ENCODE data around the gene CHMP5.

CHMP5 gene

GRCh38 chr9:33304362-33304761 is 39.5 kb downstream of the CHMP5 start:
- peaks cover 37 to 99% of the 10 kb centered on the region in 2 experiments for H3K36me3 ChIP-seq (ENCODE audit: control insufficient read depth in 1 of 2, insufficient read depth in 2 of 2, low read depth in 1 of 2, low read length in 2 of 2)
- H2AFZ ChIP-seq (ENCODE audit: low read depth, low read length), result no peak overlapping the region
- H3K23ac ChIP-seq (ENCODE audit: low read length in 2 of 2), result no peak overlapping the region
- H2BK12ac ChIP-seq (ENCODE audit: low read length in 2 of 2), result no peak overlapping the region
- H2BK15ac ChIP-seq (ENCODE audit: low read depth, poor library complexity, severe bottlenecking), result no peak overlapping the region
- no peak overlapping the region for H3K4ac ChIP-seq (ENCODE audit: low read depth in 1 of 2, low read length in 2 of 2)
- no peak overlapping the region for H3K4me3 ChIP-seq (ENCODE audit: insufficient read depth in 1 of 2, low read depth in 1 of 2, low read length in 2 of 2)
- H3K14ac ChIP-seq (ENCODE audit: low read length in 2 of 2), result no peak overlapping the region
- no peak overlapping the region for H2AK5ac ChIP-seq (ENCODE audit: low read length, severe bottlenecking)
- DNase-seq, result no peak
- no peaks in the 10 kb centered on the region for H3K4me1 ChIP-seq (ENCODE audit: control insufficient read depth, insufficient read depth, low read depth, low read length)
- H3K79me1 ChIP-seq (replicated peaks; ENCODE audit: low read length, poor library complexity, severe bottlenecking), result peaks cover 33% of the 10 kb centered on the region
- no peak overlapping the region for H2BK5ac ChIP-seq (ENCODE audit: low read depth, low read length, poor library complexity, severe bottlenecking)
- H3K18ac ChIP-seq (ENCODE audit: low read depth in 1 of 2, low read length in 2 of 2), result no peak overlapping the region
- H3K9ac ChIP-seq (ENCODE audit: low read length), result no peak overlapping the region
- H4K8ac ChIP-seq (ENCODE audit: low read length), result no peak overlapping the region
- H2BK120ac ChIP-seq (ENCODE audit: low read depth, low read length), result no peak overlapping the region
- no peak overlapping the region for H3K27ac ChIP-seq (ENCODE audit: low read length, poor library complexity, severe bottlenecking)
- no peaks in the 10 kb centered on the region for H3K9me3 ChIP-seq (ENCODE audit: control insufficient read depth, low read length)
- WGBS, result no CpG with 5 or more reads among the region's 1 CpG
- H3K4me2 ChIP-seq (ENCODE audit: low read length, poor library complexity, severe bottlenecking), result no peak overlapping the region
- no peak overlapping the region for H4K91ac ChIP-seq (ENCODE audit: low read length)
- H3K27me3 ChIP-seq (ENCODE audit: control insufficient read depth in 1 of 2, insufficient read depth in 1 of 2, low read length in 2 of 2), result no peaks in the 10 kb centered on the region

- H3K9me3 ChIP-seq (ENCODE audit: control insufficient read depth, low read length), result no peaks in the 10 kb centered on the region
- H3K14ac ChIP-seq (ENCODE audit: low read length in 2 of 2), result no peak overlapping the region
- H2AK5ac ChIP-seq (ENCODE audit: low read length, severe bottlenecking), result no peak overlapping the region
- no peaks in the 10 kb centered on the region for H3K27me3 ChIP-seq (ENCODE audit: control insufficient read depth in 1 of 2, insufficient read depth in 1 of 2, low read length in 2 of 2)
- H2BK15ac ChIP-seq (ENCODE audit: low read depth, poor library complexity, severe bottlenecking), result no peak overlapping the region
- H3K4me3 ChIP-seq (ENCODE audit: insufficient read depth in 1 of 2, low read depth in 1 of 2, low read length in 2 of 2), result no peak overlapping the region
- DNase-seq, result no peak
- no peak overlapping the region for H2AFZ ChIP-seq (ENCODE audit: low read depth, low read length)
- H3K23ac ChIP-seq (ENCODE audit: low read length in 2 of 2), result no peak overlapping the region
- H3K27ac ChIP-seq (ENCODE audit: low read length, poor library complexity, severe bottlenecking), result no peak overlapping the region
- WGBS, result 95% methylated on average over 3 of the region's 3 CpGs
- no peak overlapping the region for H3K9ac ChIP-seq (ENCODE audit: low read length)
- no peak overlapping the region for H3K4ac ChIP-seq (ENCODE audit: low read depth in 1 of 2, low read length in 2 of 2)
- H2BK5ac ChIP-seq (ENCODE audit: low read depth, low read length, poor library complexity, severe bottlenecking), result no peak overlapping the region
- no peak overlapping the region for H2BK120ac ChIP-seq (ENCODE audit: low read depth, low read length)
- no peak overlapping the region for H3K18ac ChIP-seq (ENCODE audit: low read depth in 1 of 2, low read length in 2 of 2)
- no peaks in the 10 kb centered on the region for H3K4me1 ChIP-seq (ENCODE audit: control insufficient read depth, insufficient read depth, low read depth, low read length)
- no peak overlapping the region for H4K8ac ChIP-seq (ENCODE audit: low read length)
- H2BK12ac ChIP-seq (ENCODE audit: low read length in 2 of 2), result no peak overlapping the region
- H3K4me2 ChIP-seq (ENCODE audit: low read length, poor library complexity, severe bottlenecking), result no peak overlapping the region
- peaks cover 29% of the 10 kb centered on the region for H3K79me1 ChIP-seq (replicated peaks; ENCODE audit: low read length, poor library complexity, severe bottlenecking)
- H4K91ac ChIP-seq (ENCODE audit: low read length), result no peak overlapping the region
- H3K36me3 ChIP-seq (ENCODE audit: control insufficient read depth in 1 of 2, insufficient read depth in 2 of 2, low read depth in 1 of 2, low read length in 2 of 2), result peaks cover 36 to 100% of the 10 kb centered on the region in 2 experiments
Observed at GRCh38 chr9:33306037-33306436, 41.2 kb downstream of the CHMP5 start.

GRCh38 chr9:33307067-33307466 is 42.2 kb downstream of the CHMP5 start:
- Histone ChIP-seq H2AK5ac (ENCODE audit: low read length, severe bottlenecking) (no peak overlapping the region), H3K27ac (ENCODE audit: low read length, poor library complexity, severe bottlenecking) (peak overlapping the region; percentile 76), H3K9ac (ENCODE audit: low read length) (no peak overlapping the region), H3K27me3 (ENCODE audit: control insufficient read depth in 1 of 2, insufficient read depth in 1 of 2, low read length in 2 of 2) (no peaks in the 10 kb centered on the region), H3K4me1 (ENCODE audit: control insufficient read depth, insufficient read depth, low read depth, low read length) (no peaks in the 10 kb centered on the region), H3K4ac (ENCODE audit: low read depth in 1 of 2, low read length in 2 of 2) (no peak overlapping the region), H3K36me3 (ENCODE audit: control insufficient read depth in 1 of 2, insufficient read depth in 2 of 2, low read depth in 1 of 2, low read length in 2 of 2) (peaks cover 32 to 100% of the 10 kb centered on the region in 2 experiments), H2BK120ac (ENCODE audit: low read depth, low read length) (no peak overlapping the region), H3K4me2 (ENCODE audit: low read length, poor library complexity, severe bottlenecking) (no peak overlapping the region), H3K79me1 (replicated peaks; ENCODE audit: low read length, poor library complexity, severe bottlenecking) (peaks cover 33% of the 10 kb centered on the region), H4K91ac (ENCODE audit: low read length) (no peak overlapping the region), H3K14ac (ENCODE audit: low read length in 2 of 2) (no peak overlapping the region), H3K18ac (ENCODE audit: low read depth in 1 of 2, low read length in 2 of 2) (no peak overlapping the region), H2BK5ac (ENCODE audit: low read depth, low read length, poor library complexity, severe bottlenecking) (no peak overlapping the region), H3K23ac (ENCODE audit: low read length in 2 of 2) (no peak overlapping the region), H3K4me3 (ENCODE audit: insufficient read depth in 1 of 2, low read depth in 1 of 2, low read length in 2 of 2) (no peak overlapping the region), H2AFZ (ENCODE audit: low read depth, low read length) (no peak overlapping the region), H3K9me3 (ENCODE audit: control insufficient read depth, low read length) (no peaks in the 10 kb centered on the region), H2BK12ac (ENCODE audit: low read length in 2 of 2) (no peak overlapping the region), H4K8ac (ENCODE audit: low read length) (no peak overlapping the region), H2BK15ac (ENCODE audit: low read depth, poor library complexity, severe bottlenecking) (no peak overlapping the region)
- WGBS, result 85% methylated on average over 1 of the region's 1 CpG
- no peak for DNase-seq

- Histone ChIP-seq H3K18ac (ENCODE audit: low read depth in 1 of 2, low read length in 2 of 2) (no peak overlapping the region), H3K27me3 (ENCODE audit: control insufficient read depth in 1 of 2, insufficient read depth in 1 of 2, low read length in 2 of 2) (no peaks in the 10 kb centered on the region), H3K4ac (ENCODE audit: low read depth in 1 of 2, low read length in 2 of 2) (no peak overlapping the region), H2BK120ac (ENCODE audit: low read depth, low read length) (no peak overlapping the region), H2BK5ac (ENCODE audit: low read depth, low read length, poor library complexity, severe bottlenecking) (no peak overlapping the region), H3K4me3 (ENCODE audit: insufficient read depth in 1 of 2, low read depth in 1 of 2, low read length in 2 of 2) (no peak overlapping the region), H3K23ac (ENCODE audit: low read length in 2 of 2) (no peak overlapping the region), H4K91ac (ENCODE audit: low read length) (no peak overlapping the region), H3K4me1 (ENCODE audit: control insufficient read depth, insufficient read depth, low read depth, low read length) (no peaks in the 10 kb centered on the region), H2BK15ac (ENCODE audit: low read depth, poor library complexity, severe bottlenecking) (no peak overlapping the region), H4K8ac (ENCODE audit: low read length) (no peak overlapping the region), H3K9ac (ENCODE audit: low read length) (no peak overlapping the region), H3K79me1 (replicated peaks; ENCODE audit: low read length, poor library complexity, severe bottlenecking) (peaks cover 24% of the 10 kb centered on the region), H3K14ac (ENCODE audit: low read length in 2 of 2) (no peak overlapping the region), H3K27ac (ENCODE audit: low read length, poor library complexity, severe bottlenecking) (no peak overlapping the region), H2AK5ac (ENCODE audit: low read length, severe bottlenecking) (no peak overlapping the region), H2BK12ac (ENCODE audit: low read length in 2 of 2) (no peak overlapping the region), H3K4me2 (ENCODE audit: low read length, poor library complexity, severe bottlenecking) (no peak overlapping the region), H3K9me3 (ENCODE audit: control insufficient read depth, low read length) (no peaks in the 10 kb centered on the region), H3K36me3 (ENCODE audit: control insufficient read depth in 1 of 2, insufficient read depth in 2 of 2, low read depth in 1 of 2, low read length in 2 of 2) (peaks cover 32 to 100% of the 10 kb centered on the region in 2 experiments), H2AFZ (ENCODE audit: low read depth, low read length) (no peak overlapping the region)
- DNase-seq, result no peak
- no CpG with 5 or more reads among the region's 1 CpG for WGBS
Observed at GRCh38 chr9:33309903-33310302, 45.1 kb downstream of the CHMP5 start.

Measured in mesenchymal stem cell (in vitro differentiated cells and primary cell).